ENCODE data around the gene C12orf60. TPM values are rescaled to one million over a fixed set of nuclear protein-coding genes. Genes with fewer than 3 reads are reported as not detected.

Gene C12orf60
- total RNA-seq, 2 donors from 2014 or later, result 2.5 to 3.3 TPM

DNA sequence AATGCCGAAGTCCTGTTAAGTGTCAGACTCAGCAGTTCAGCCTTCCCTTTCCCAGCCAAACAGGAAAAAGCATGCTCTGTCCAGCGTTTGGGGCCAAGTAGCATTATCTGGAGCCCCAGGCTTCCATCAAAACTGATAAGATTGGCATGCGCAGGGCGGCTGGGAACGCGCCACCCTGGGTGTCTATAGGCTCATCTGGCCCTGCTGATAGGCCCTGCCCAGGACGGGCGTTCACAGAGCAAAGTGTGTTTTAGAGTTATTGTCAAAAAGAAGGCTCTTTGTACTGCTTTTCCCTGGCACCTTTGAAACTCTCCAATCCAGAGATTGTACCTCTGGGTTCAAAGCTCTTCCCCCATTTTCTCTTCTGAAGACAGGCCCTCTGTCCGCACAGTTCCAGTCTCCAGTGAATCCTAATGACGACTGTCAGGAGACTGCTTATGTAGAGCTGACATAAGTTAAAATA, 40.0 kb downstream of the C12orf60 start, which contains the start of gene ART4:
ART4 (minus strand) TSS at position 102 of the 463 bp plus-strand sequence. CDS start 413 bp downstream, outside the sequence.
- H3K9me3 Mint-ChIP-seq, result no peaks in the 10 kb centered on the region
- no peaks in the 10 kb centered on the region for H3K9me3 ChIP-seq (ENCODE audit: control insufficient read depth, low read length)
- H3K27ac ChIP-seq (ENCODE audit: low read depth, low read length), result no peak within 1 kb of the TSS
- no peaks in the 10 kb centered on the region for H3K36me3 Mint-ChIP-seq (ENCODE audit: low read depth)
- no peaks in the 10 kb centered on the region for H3K27me3 Mint-ChIP-seq (ENCODE audit: insufficient read depth)
- no peaks in the 10 kb centered on the region for H3K36me3 ChIP-seq (ENCODE audit: control insufficient read depth, insufficient read depth, low read length)
- TF ChIP-seq, protein P1, sequence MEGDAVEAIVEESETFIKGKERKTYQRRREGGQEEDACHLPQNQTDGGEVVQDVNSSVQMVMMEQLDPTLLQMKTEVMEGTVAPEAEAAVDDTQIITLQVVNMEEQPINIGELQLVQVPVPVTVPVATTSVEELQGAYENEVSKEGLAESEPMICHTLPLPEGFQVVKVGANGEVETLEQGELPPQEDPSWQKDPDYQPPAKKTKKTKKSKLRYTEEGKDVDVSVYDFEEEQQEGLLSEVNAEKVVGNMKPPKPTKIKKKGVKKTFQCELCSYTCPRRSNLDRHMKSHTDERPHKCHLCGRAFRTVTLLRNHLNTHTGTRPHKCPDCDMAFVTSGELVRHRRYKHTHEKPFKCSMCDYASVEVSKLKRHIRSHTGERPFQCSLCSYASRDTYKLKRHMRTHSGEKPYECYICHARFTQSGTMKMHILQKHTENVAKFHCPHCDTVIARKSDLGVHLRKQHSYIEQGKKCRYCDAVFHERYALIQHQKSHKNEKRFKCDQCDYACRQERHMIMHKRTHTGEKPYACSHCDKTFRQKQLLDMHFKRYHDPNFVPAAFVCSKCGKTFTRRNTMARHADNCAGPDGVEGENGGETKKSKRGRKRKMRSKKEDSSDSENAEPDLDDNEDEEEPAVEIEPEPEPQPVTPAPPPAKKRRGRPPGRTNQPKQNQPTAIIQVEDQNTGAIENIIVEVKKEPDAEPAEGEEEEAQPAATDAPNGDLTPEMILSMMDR (conservative IDR thresholded peaks at IDR 0.05), result no peak
- peaks cover 14% of the 10 kb centered on the region for H3K4me1 Mint-ChIP-seq
- no peaks in the 10 kb centered on the region for H3K27me3 ChIP-seq (ENCODE audit: control insufficient read depth, insufficient read depth, low read length, poor library complexity, severe bottlenecking)
- WGBS, 2 experiments (ENCODE audit: insufficient coverage in 1 of 2, insufficient read length in 1 of 2), result 95% methylated on average over 4 to 10 of the region's 10 CpGs
- no peak within 1 kb of the TSS for H3K4me3 Mint-ChIP-seq
- H3K4me1 ChIP-seq (ENCODE audit: control insufficient read depth, insufficient read depth, low read length), result no peaks in the 10 kb centered on the region
- no peak within 1 kb of the TSS for H3K4me3 ChIP-seq (ENCODE audit: low read length)
- no peak within 1 kb of the TSS for H3K27ac Mint-ChIP-seq
- H3K9ac ChIP-seq (ENCODE audit: extremely low read depth, low read length, poor library complexity, severe bottlenecking), result no peak within 1 kb of the TSS
- no peak for DNase-seq

- H3K4me1 Mint-ChIP-seq, result peaks cover 14% of the 10 kb centered on the region
- no peaks in the 10 kb centered on the region for H3K4me1 ChIP-seq (ENCODE audit: control insufficient read depth, insufficient read depth, low read length)
- no peaks in the 10 kb centered on the region for H3K9me3 ChIP-seq (ENCODE audit: control insufficient read depth, low read length)
- TF ChIP-seq, protein P1 (conservative IDR thresholded peaks at IDR 0.05), result no peak
- H3K4me3 Mint-ChIP-seq, result no peak overlapping the region
- no peak overlapping the region for H3K27ac Mint-ChIP-seq
- H3K9me3 Mint-ChIP-seq, result no peaks in the 10 kb centered on the region
- H3K4me3 ChIP-seq (ENCODE audit: low read length), result no peak overlapping the region
- H3K27me3 ChIP-seq (ENCODE audit: control insufficient read depth, insufficient read depth, low read length, poor library complexity, severe bottlenecking), result no peaks in the 10 kb centered on the region
- DNase-seq, result no peak
- no peaks in the 10 kb centered on the region for H3K27me3 Mint-ChIP-seq (ENCODE audit: insufficient read depth)
- no peak overlapping the region for H3K9ac ChIP-seq (ENCODE audit: extremely low read depth, low read length, poor library complexity, severe bottlenecking)
- H3K27ac ChIP-seq (ENCODE audit: low read depth, low read length), result no peak overlapping the region
- no peaks in the 10 kb centered on the region for H3K36me3 ChIP-seq (ENCODE audit: control insufficient read depth, insufficient read depth, low read length)
- no peaks in the 10 kb centered on the region for H3K36me3 Mint-ChIP-seq (ENCODE audit: low read depth)
Measured at GRCh38 chr12:14844401-14844800, 40.9 kb downstream of the C12orf60 start.

- Histone ChIP-seq H3K36me3 (ENCODE audit: control insufficient read depth, insufficient read depth, low read length) (no peaks in the 10 kb centered on the region), H3K27me3 (ENCODE audit: control insufficient read depth, insufficient read depth, low read length, poor library complexity, severe bottlenecking) (no peaks in the 10 kb centered on the region), H3K4me3 (ENCODE audit: low read length) (no peak overlapping the region), H3K27ac (ENCODE audit: low read depth, low read length) (no peak overlapping the region), H3K9me3 (ENCODE audit: control insufficient read depth, low read length) (no peaks in the 10 kb centered on the region), H3K4me1 (ENCODE audit: control insufficient read depth, insufficient read depth, low read length) (no peaks in the 10 kb centered on the region), H3K9ac (ENCODE audit: extremely low read depth, low read length, poor library complexity, severe bottlenecking) (no peak overlapping the region)
- Mint-ChIP-seq H3K36me3 (ENCODE audit: low read depth) (no peaks in the 10 kb centered on the region), H3K27me3 (ENCODE audit: insufficient read depth) (no peaks in the 10 kb centered on the region), H3K4me3 (no peak overlapping the region), H3K4me1 (peaks cover 14% of the 10 kb centered on the region), H3K27ac (no peak overlapping the region), H3K9me3 (no peaks in the 10 kb centered on the region)
- WGBS, 2 experiments (ENCODE audit: insufficient coverage in 1 of 2, insufficient read length in 1 of 2), result 0 to 20% methylated on average over 1 of the region's 3 CpGs
- TF ChIP-seq, protein P1 (conservative IDR thresholded peaks at IDR 0.05), result peak; percentile 97
- peak; percentile 82 for DNase-seq
Measured at GRCh38 chr12:14845350-14845750, 41.9 kb downstream of the C12orf60 start.
